CD8-positive, alpha-beta memory T cell (primary cell): Measurements from ENCODE around the gene DDHD1. TPM values are rescaled to one million over a fixed set of nuclear protein-coding genes. Genes with fewer than 3 reads are reported as not detected.

Source experiments
- CTCF ChIA-PET: fragments of 350-600 bp; sonication (Branson Sonifier 250); formaldehyde crosslinking; loops from one replicate; lab custom pipeline; 2021; ENCODE audit warnings: antibody characterized with exemption; lab: Charles Lee
- POLR2A ChIA-PET: fragments of 350-600 bp; sonication (Branson Sonifier 250); formaldehyde crosslinking; loops from one replicate; lab custom pipeline; 2021; ENCODE audit warnings: antibody characterized with exemption; lab: Charles Lee
- DNase-seq, 5 donors: peaks; one replicate each; pipeline versions ENCODE4 v3.0.0 to v3.0.0-alpha.2; 2020 to 2022; ENCODE audit warnings: mixed read lengths in 1 of 5
- H3K27ac ChIP-seq: one replicate; pipeline ENCODE4 v1.7.0; 2013; ENCODE audit warnings: low read depth, mild to moderate bottlenecking, low read length, moderate library complexity
- H3K27me3 ChIP-seq: 2 replicates; pipeline ENCODE4 v1.7.0; 2013; ENCODE audit warnings: low read length, mild to moderate bottlenecking; ENCODE audit not compliant: insufficient read depth, poor library complexity, severe bottlenecking
- H3K36me3 ChIP-seq: 2 replicates; pipeline ENCODE4 v1.7.0; 2013; ENCODE audit warnings: mild to moderate bottlenecking, low read length, moderate library complexity; ENCODE audit not compliant: insufficient read depth
- H3K4me1 ChIP-seq: 2 replicates; pipeline ENCODE4 v1.7.0; 2013; ENCODE audit warnings: mild to moderate bottlenecking, low read length, moderate library complexity; ENCODE audit not compliant: insufficient read depth
- H3K4me3 ChIP-seq: 2 replicates; pipeline ENCODE4 v1.7.0; 2013; ENCODE audit warnings: mild to moderate bottlenecking, low read length
- H3K9me3 ChIP-seq: 2 replicates; pipeline ENCODE4 v1.7.0; 2013; ENCODE audit warnings: mild to moderate bottlenecking, low read length
- H3K27ac Mint-ChIP-seq, 8 donors: one replicate each; pipeline ENCODE4 v1.8.0; 2020 to 2021; ENCODE audit warnings: mixed read lengths in 8 of 8, mild to moderate bottlenecking in 6 of 8, inconsistent platforms in 3 of 8, moderate library complexity in 3 of 8
- H3K27me3 Mint-ChIP-seq, 2 donors: one replicate each; pipeline ENCODE4 v1.8.0; 2020 to 2021; ENCODE audit warnings: mixed read lengths in 2 of 2, mild to moderate bottlenecking in 1 of 2, moderate library complexity in 1 of 2
- H3K36me3 Mint-ChIP-seq, 3 donors: one replicate each; pipeline ENCODE4 v1.8.0; 2020 to 2021; ENCODE audit warnings: mixed read lengths in 3 of 3, inconsistent platforms in 1 of 3, mild to moderate bottlenecking in 1 of 3
- H3K4me1 Mint-ChIP-seq, 3 donors: one replicate each; pipeline ENCODE4 v1.8.0; 2020 to 2021; ENCODE audit warnings: mixed read lengths in 3 of 3, inconsistent platforms in 1 of 3, mild to moderate bottlenecking in 1 of 3
- H3K4me3 Mint-ChIP-seq, 7 donors: one replicate each; pipeline ENCODE4 v1.8.0; 2020 to 2021; ENCODE audit warnings: mixed read lengths in 7 of 7, mild to moderate bottlenecking in 6 of 7, moderate library complexity in 4 of 7, inconsistent platforms in 2 of 7
- H3K9me3 Mint-ChIP-seq, 5 donors: one replicate each; pipeline ENCODE4 v1.8.0; 2020 to 2022; ENCODE audit warnings: mixed read lengths in 5 of 5, mild to moderate bottlenecking in 3 of 5, moderate library complexity in 2 of 5, inconsistent platforms in 1 of 5
- polyA plus RNA-seq: library from polyadenylated mRNA; unstranded; fragments of 300-500 nt; fragmentation: Illumina TruSeq; gene quantifications from one replicate; pipeline ENCODE4 v1.2.3, GENCODE V29; 2021
- total RNA-seq, 2 experiments: library from RNA; stranded (reverse); gene quantifications; one replicate each; pipeline ENCODE4 v1.2.3, GENCODE V29; 2021

Gene DDHD1
- total RNA-seq (10 to 100 TPM; 51.8 to 53.8 TPM), polyA plus RNA-seq (7.6 TPM)

DNA sequence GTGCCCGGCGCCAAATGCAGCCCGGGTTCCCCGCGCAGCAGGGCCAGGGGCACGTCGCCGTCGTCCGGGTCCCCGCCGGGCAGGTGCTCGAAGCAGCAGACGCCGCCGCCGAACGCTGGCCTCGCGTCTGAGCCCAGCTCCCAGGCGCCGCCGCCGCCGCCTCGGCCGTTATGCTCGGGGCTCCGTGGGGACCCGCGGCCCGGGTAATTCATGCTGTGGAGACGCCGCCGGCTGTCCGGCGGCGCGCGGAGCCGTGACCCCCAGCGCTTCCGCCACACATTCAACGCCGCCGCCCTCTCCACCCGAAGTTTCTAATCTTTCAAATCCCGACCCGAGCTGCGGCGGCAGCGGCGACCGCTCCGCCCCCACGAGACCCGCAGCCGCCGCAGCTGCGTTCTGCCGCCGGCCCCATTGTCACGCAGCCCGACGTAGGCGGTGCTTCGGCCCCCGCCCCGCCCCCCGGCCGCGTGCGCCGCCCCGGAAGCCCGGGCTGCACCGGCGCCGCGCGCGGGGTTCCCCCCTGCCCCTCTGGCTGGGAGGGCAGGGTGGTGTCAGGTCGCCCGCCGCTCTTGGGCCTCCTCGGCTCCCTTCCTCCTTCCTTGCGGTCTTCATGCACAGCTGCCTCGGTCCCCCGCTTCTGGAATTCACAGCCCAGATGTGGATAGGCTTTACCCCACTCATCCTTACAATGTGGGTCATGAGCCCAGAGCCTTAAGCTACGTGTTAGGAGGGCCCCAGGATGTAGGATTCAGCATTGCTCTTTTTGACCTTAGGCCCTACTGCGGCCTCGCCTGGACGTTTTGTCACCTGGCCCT is at the start of gene DDHD1:
DDHD1 (minus strand) TSS at position 437 of the 815 bp plus-strand sequence; CDS start at position 212, 225 bp downstream.
- H3K4me3 ChIP-seq: peak within 1 kb of the TSS; percentile 53
- peak within 1 kb of the TSS; percentile 75 for H3K27ac ChIP-seq
- H3K4me1 ChIP-seq: peaks cover 41% of the 10 kb centered on the region
- ChIA-PET CTCF (interaction anchor here (0.9 to 3.5 kb wide), 8 partner anchors 31 to 98 kb away, joined by 3 to 23 read pairs (median 4); no protein-coding TSS in a partner anchor), POLR2A (interaction anchor here (0.5 to 3.0 kb wide), 18 partner anchors 12 to 1913 kb away, joined by 3 to 40 read pairs (median 3); partner anchors contain the start of genes ERO1A, SAMD4A, TMX1 and TXNDC16)
- peaks cover 0 to 8% of the 10 kb centered on the region in 2 donors for H3K27me3 Mint-ChIP-seq
- peak; percentile 82 to 89 (median 86) for DNase-seq
- H3K4me1 Mint-ChIP-seq: peaks cover 48 to 53% (median 53%) of the 10 kb centered on the region in 3 donors
- no peaks in the 10 kb centered on the region for H3K27me3 ChIP-seq
- H3K36me3 Mint-ChIP-seq: peaks cover 0 to 25% (median 3%) of the 10 kb centered on the region in 3 donors
- H3K9me3 ChIP-seq: no peaks in the 10 kb centered on the region
- H3K27ac Mint-ChIP-seq: peak within 1 kb of the TSS; percentile 97 to 100 (median 99)
- no peaks in the 10 kb centered on the region for H3K36me3 ChIP-seq
- peaks cover 0 to 2% (median 0%) of the 10 kb centered on the region in 5 donors for H3K9me3 Mint-ChIP-seq
- H3K4me3 Mint-ChIP-seq: peak within 1 kb of the TSS; percentile 97 to 100 (median 99)

DNA sequence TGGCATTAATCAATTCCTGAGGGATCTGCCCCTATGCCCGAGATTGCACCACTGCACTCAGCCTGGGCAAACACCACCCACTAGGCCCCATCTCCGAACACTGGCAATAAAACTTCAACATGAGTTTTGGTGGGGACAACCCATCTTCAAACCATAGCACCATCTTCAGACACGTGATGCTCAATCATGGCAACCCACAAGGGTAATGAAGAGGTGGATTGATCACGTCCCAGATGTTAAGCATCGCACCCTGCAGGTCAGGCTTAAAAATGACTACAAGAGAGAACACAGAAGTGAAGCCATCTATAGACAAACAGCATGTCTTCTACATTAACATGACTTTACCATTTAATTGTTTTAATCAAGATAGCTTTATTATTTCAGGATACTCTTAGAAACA is 42.8 kb upstream of the DDHD1 start:
- no peaks in the 10 kb centered on the region for H3K4me1 Mint-ChIP-seq
- ChIA-PET POLR2A (no interaction called here), CTCF (no interaction called here)
- H3K27me3 Mint-ChIP-seq: peaks cover 2 to 3% of the 10 kb centered on the region in 2 donors
- Histone ChIP-seq H3K4me1 (no peaks in the 10 kb centered on the region), H3K27me3 (no peaks in the 10 kb centered on the region), H3K27ac (no peak overlapping the region), H3K9me3 (no peaks in the 10 kb centered on the region), H3K36me3 (no peaks in the 10 kb centered on the region), H3K4me3 (no peak overlapping the region)
- H3K36me3 Mint-ChIP-seq: peaks cover 6 to 42% (median 10%) of the 10 kb centered on the region in 3 donors
- no peak overlapping the region for H3K4me3 Mint-ChIP-seq
- no peak overlapping the region for H3K27ac Mint-ChIP-seq
- H3K9me3 Mint-ChIP-seq: peaks cover 6 to 15% (median 7%) of the 10 kb centered on the region in 5 donors
- DNase-seq: no peak

DNA sequence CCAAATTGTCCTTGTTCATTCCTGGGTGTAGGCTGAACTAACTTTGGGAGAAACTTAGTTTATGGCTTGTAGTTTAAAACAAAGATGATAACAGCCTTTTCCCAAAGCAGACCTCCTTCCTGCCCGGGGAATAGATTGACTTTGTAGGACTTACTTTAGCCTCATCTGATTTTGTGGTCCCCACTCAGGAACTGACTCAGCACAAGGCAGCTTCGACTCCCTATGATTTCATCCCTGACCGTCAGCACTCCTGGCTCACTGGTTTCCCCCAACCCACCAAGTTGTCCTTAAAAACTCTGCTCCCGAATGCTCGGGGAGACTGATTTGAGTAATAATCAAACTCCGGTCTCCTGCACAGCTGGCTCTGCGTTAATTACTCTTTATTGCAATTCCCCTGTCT is 40.1 kb upstream of the DDHD1 start:
- H3K4me3 Mint-ChIP-seq: no peak overlapping the region
- CTCF ChIA-PET: no interaction called here
- no peak for DNase-seq

DNA sequence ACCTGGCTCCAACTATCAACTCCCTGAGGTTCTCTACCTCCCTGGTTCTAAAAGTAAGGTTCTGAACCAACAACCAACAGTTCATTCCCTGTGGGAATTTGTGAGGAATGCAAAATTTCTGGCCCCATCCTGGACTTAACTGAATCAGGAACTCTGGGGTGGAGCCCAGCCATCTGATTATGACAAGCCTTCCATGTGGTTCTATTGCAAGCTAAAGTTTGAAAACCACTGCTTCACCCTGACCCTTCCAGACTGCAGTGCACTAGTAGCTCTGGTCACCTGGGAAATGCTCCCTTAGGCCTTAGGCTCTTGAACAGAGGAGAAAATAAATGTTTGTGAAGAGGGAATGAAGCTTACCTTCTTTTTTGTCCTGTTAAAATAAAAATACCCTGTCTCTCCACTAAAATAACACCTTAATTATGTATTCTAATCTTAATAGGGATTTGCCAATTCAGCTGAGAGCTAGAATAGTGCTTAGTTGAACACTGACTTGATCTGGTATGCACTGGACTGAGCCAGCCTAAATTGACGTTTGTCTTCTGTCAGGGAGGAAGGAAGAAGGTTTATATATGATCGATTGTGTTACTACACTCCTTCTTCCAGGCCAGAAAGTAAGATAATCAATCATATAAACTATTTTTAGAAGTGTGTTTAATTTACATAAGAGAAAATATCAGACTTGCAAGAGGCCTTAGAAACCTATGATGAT is 39.1 kb upstream of the DDHD1 start:
- H3K36me3 Mint-ChIP-seq: peaks cover 0 to 12% (median 5%) of the 10 kb centered on the region in 3 donors
- POLR2A ChIA-PET: no interaction called here

More for the DNA sequence above, 40.1 kb upstream of the DDHD1 start:
- Histone ChIP-seq H3K9me3 (no peaks in the 10 kb centered on the region), H3K4me3 (no peak overlapping the region), H3K27me3 (no peaks in the 10 kb centered on the region), H3K27ac (no peak overlapping the region), H3K36me3 (no peaks in the 10 kb centered on the region), H3K4me1 (no peaks in the 10 kb centered on the region)
- H3K27ac Mint-ChIP-seq: no peak overlapping the region
- H3K9me3 Mint-ChIP-seq: peaks cover 0 to 3% (median 0%) of the 10 kb centered on the region in 5 donors
- POLR2A ChIA-PET: no interaction called here
- no peaks in the 10 kb centered on the region for H3K27me3 Mint-ChIP-seq
- H3K36me3 Mint-ChIP-seq: peaks cover 1 to 21% (median 5%) of the 10 kb centered on the region in 3 donors
- H3K4me1 Mint-ChIP-seq: no peaks in the 10 kb centered on the region

DNA sequence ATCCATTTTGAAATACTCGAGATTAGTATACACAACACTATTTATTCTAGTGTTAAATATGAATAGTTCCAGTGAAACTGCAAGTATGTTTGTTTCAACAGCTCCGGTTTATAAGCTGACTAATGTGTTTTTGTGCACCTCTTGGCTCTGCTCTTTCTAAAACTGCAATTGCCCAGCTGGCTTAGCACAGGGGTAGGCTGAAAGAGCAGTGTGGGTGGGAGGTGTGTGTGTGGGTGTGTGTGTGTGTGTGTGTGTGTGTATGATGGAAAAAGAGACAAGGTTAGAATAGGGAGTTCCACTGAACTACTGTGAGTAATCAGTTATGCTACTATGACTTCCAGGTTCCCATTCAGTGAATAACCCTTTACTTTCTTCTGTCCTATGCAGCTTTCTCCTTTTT is 37.8 kb upstream of the DDHD1 start:
- no peaks in the 10 kb centered on the region for H3K9me3 Mint-ChIP-seq
- ChIA-PET CTCF (interaction anchor here (1.4 kb wide), 1 partner anchor 10 kb away, joined by 3 read pairs; no protein-coding TSS in a partner anchor), POLR2A (no interaction called here)
- H3K36me3 ChIP-seq: no peaks in the 10 kb centered on the region
- H3K27ac Mint-ChIP-seq: no peak overlapping the region
- no peaks in the 10 kb centered on the region for H3K4me1 ChIP-seq
- H3K27ac ChIP-seq: no peak overlapping the region
- no peak for DNase-seq
- peaks cover 0 to 3% (median 0%) of the 10 kb centered on the region in 3 donors for H3K36me3 Mint-ChIP-seq
- H3K4me1 Mint-ChIP-seq: no peaks in the 10 kb centered on the region
- H3K4me3 ChIP-seq: no peak overlapping the region
- H3K27me3 Mint-ChIP-seq: no peaks in the 10 kb centered on the region
- no peaks in the 10 kb centered on the region for H3K27me3 ChIP-seq
- no peaks in the 10 kb centered on the region for H3K9me3 ChIP-seq
- H3K4me3 Mint-ChIP-seq: no peak overlapping the region

More for the DNA sequence above, 39.1 kb upstream of the DDHD1 start:
- H3K36me3 ChIP-seq: no peaks in the 10 kb centered on the region
- no peaks in the 10 kb centered on the region for H3K27me3 Mint-ChIP-seq
- H3K4me3 Mint-ChIP-seq: no peak overlapping the region
- no peaks in the 10 kb centered on the region for H3K9me3 ChIP-seq
- no peaks in the 10 kb centered on the region for H3K9me3 Mint-ChIP-seq
- no peaks in the 10 kb centered on the region for H3K27me3 ChIP-seq
- no peak for DNase-seq
- H3K4me1 Mint-ChIP-seq: no peaks in the 10 kb centered on the region
- no peak overlapping the region for H3K4me3 ChIP-seq
- H3K27ac Mint-ChIP-seq: no peak overlapping the region
- H3K4me1 ChIP-seq: no peaks in the 10 kb centered on the region
- H3K27ac ChIP-seq: no peak overlapping the region
- CTCF ChIA-PET: interaction anchor here (1.4 kb wide), 1 partner anchor 11 kb away, joined by 3 read pairs; no protein-coding TSS in a partner anchor

DNA sequence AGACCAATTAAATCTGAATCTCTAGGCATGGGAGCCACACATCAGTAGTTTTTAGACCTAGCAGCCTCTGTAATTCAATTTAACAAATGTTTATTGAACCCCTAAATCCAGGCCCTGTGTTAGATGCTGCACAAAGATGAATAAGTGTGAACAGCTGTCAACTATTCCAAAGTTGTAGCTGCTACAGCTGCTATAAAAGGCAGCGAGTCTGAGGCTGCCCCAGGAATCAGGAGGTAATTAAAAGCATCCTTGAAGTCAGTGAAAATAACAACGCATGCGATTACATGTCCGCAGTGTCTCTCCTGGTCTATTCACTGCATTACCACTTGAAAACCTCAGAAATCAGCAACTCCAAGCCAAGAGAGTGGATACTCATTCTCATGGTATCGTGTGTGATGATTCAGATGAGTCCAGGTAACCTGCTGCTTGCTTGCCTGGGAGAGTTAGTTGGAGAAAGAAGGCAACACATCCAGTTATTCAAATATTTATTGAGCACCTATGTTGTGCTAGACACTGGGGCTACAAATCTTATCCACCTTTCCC is 34.9 kb upstream of the DDHD1 start:
- no peak for DNase-seq
- Histone ChIP-seq H3K36me3 (no peaks in the 10 kb centered on the region), H3K4me1 (no peaks in the 10 kb centered on the region), H3K27me3 (no peaks in the 10 kb centered on the region), H3K4me3 (no peak overlapping the region), H3K27ac (no peak overlapping the region), H3K9me3 (no peaks in the 10 kb centered on the region)
- no peaks in the 10 kb centered on the region for H3K4me1 Mint-ChIP-seq
- H3K36me3 Mint-ChIP-seq: peaks cover 0 to 11% (median 0%) of the 10 kb centered on the region in 3 donors
- no peak overlapping the region for H3K27ac Mint-ChIP-seq
- ChIA-PET CTCF (no interaction called here), POLR2A (no interaction called here)
- H3K9me3 Mint-ChIP-seq: no peaks in the 10 kb centered on the region
- H3K27me3 Mint-ChIP-seq: no peaks in the 10 kb centered on the region
- H3K4me3 Mint-ChIP-seq: no peak overlapping the region

DNA sequence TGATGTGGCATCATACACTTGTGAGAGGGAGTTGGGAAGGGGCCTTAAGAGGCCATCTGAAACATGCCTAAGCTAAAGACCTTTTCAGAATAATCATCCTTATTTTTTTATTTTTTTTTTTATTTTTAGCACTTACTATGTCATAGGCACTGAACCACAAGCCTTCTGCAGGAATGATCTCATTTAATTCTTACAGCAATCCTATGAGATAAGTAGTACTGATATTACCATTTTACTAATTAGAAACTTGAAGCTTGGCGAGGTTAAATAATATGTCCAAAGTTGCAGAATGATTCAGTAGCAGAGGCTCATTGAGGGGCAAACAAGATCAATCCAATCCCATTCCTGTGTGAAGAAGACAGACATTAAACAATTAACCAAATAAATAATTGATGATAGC is 33.4 kb upstream of the DDHD1 start:
- Histone ChIP-seq H3K36me3 (no peaks in the 10 kb centered on the region), H3K27me3 (no peaks in the 10 kb centered on the region), H3K4me3 (no peak overlapping the region), H3K4me1 (no peaks in the 10 kb centered on the region), H3K9me3 (no peaks in the 10 kb centered on the region), H3K27ac (no peak overlapping the region)
- Mint-ChIP-seq H3K4me1 (peaks cover under 1 to 4% (median 3%) of the 10 kb centered on the region in 3 donors), H3K4me3 (no peak overlapping the region), H3K27me3 (peaks cover 0 to 4% of the 10 kb centered on the region in 2 donors), H3K9me3 (no peaks in the 10 kb centered on the region), H3K36me3 (peaks cover 0 to 11% (median 0%) of the 10 kb centered on the region in 3 donors), H3K27ac (no peak overlapping the region)
- POLR2A ChIA-PET: no interaction called here
- no peak for DNase-seq
- CTCF ChIA-PET: interaction anchor here (1.3 kb wide), 1 partner anchor 31 kb away, joined by 4 read pairs; no protein-coding TSS in a partner anchor
